C4-2B (cell line): ENCODE data around the gene ANXA4.
"Not testable (repeated sequence)": the region's sequence is repeated elsewhere in the genome, so short reads cannot be mapped to it uniquely, and the experiment has no call there.

Experiments used
- H3K27ac ChIP-seq: fragments of 450-650 bp; 2 replicates; pipeline ENCODE4 v1.5.1; 2017
- ZFX ChIP-seq: fragments of 450-650 bp; IDR thresholded peaks from 2 replicates; pipeline ENCODE4 v1.6.1; 2017
- TF ChIP-seq, protein P1 (sequence below): fragments of 450-650 bp; conservative IDR thresholded peaks from 2 replicates; pipeline ENCODE4 v1.5.1; 2017; ENCODE audit warnings: mild to moderate bottlenecking

Gene ANXA4

DNA sequence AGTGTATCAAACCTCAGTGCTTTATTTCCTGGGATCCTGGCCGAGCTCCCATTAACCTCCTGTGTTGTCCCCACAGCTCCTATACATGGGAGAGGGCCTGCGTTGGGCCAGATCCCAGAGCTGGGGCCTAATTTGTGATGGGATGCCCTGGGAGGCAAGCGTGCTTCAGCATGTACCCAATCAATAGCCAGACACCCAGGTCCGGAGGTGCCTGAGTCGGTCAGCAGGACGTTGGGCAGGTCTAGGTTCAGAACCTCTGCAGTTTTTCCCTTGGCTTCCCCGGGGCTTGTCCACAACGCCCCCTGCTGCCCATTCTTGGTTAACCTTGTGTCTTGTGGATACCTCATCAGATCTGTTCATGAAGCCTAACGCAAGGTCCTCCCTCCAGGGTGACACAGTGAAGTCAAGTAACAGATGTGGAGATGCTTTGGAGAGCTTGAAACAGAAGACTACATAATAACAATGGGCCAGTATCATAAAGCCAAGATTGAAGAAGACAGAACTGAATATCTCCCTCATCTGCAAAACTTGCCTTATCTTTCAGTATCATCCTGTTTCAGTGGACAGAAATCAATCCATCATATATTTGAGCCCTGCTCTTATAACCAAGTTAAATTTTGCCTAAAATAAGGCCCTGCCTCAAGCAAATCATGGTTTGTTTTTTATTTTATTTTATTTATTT lies 27.3 kb upstream of the ANXA4 start:
- TF ChIP-seq, protein P1, sequence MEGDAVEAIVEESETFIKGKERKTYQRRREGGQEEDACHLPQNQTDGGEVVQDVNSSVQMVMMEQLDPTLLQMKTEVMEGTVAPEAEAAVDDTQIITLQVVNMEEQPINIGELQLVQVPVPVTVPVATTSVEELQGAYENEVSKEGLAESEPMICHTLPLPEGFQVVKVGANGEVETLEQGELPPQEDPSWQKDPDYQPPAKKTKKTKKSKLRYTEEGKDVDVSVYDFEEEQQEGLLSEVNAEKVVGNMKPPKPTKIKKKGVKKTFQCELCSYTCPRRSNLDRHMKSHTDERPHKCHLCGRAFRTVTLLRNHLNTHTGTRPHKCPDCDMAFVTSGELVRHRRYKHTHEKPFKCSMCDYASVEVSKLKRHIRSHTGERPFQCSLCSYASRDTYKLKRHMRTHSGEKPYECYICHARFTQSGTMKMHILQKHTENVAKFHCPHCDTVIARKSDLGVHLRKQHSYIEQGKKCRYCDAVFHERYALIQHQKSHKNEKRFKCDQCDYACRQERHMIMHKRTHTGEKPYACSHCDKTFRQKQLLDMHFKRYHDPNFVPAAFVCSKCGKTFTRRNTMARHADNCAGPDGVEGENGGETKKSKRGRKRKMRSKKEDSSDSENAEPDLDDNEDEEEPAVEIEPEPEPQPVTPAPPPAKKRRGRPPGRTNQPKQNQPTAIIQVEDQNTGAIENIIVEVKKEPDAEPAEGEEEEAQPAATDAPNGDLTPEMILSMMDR, result peak; percentile 58
- H3K27ac ChIP-seq, result not testable (repeated sequence)

DNA sequence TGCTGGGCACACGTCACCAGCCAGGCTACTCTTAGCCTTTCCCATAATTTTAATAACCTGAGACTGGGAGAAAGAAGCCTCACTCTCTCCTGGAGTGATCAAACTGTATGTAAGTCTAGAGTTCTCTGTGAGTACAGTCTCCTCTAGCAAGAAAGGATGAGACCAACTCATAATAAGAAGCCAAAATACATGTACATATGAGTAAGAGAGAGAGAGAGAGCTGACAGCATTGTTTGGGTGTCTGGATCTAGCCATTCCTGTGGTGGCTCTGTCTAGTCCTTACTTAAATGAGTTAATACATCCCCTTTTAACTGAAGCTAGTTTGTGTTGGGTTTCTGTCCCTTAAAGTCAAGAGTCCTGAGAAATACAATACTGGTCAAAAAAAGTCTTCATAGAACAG lies 26.0 kb upstream of the ANXA4 start:
- TF ChIP-seq, protein P1, result no peak
- no peak for TF ChIP-seq ZFX
- H3K27ac ChIP-seq, result no peak overlapping the region

DNA sequence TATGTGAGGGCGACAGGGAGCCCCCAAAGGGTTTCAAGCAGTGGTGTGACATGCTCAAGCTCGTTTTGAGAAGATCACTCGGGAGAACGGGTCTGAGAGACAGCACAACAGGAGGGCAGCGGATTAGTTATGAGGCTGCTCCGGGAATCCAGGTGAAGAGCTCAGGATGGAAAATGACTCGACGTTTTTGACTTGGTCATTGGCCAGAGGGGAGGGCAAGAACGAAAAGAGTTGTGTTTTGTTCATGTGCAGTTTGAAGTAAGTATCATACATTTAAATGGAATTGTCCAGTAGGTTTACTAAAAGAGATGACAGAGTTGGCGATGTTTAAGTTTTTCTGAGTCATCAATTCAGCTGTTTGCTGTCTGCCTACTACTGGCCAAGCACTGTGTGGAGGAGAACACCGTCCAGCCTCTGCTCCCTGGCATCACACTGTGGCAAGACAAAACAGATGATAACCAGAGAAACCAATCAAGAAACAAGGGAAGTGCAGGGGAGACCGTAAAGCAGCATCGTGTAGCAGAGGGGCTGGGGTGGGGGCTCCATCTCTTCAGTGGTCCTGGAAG lies 25.3 kb upstream of the ANXA4 start:
- H3K27ac ChIP-seq, result no peak overlapping the region
- TF ChIP-seq, protein P1, result no peak
- TF ChIP-seq ZFX, result no peak

DNA sequence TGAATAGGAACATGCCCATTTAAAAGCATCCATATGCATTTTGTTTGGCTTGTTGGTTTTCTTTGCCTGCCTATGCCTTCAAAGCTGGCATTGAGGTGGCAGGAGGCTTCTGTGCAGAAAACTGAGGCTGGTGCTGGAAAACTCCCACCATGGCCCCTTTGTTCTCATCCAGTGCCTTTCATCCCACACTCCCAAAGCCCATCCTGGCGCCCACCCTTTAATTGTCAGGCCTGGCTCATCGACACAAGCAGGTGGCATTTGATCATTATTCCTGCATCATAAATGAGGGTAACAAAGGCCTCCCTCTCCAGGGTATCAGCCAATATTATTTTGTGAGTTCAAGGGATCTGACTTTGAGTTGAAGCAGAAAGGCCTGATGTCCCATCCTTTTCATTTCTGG lies 24.7 kb upstream of the ANXA4 start:
- TF ChIP-seq ZFX, result no peak
- H3K27ac ChIP-seq, result no peak overlapping the region

DNA sequence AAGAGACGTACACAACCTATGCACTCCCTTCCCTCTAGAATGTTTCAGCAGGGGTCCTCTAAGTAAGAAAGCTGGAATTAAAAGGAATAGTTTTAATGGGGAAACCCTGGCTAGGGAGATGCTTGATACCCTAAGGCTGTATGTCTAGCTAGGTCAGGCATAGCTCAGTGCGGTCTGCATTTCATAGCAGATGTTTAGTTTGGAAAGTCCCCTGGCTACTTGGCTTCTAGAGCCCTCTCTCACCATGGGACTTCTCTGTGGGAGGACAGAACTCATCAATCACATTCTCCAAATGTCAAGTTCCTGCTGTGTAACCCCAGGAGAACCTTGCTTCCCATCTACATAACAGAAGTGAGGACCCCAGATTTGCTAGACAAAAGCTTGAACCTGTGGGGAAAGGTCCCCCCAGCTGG lies 24.1 kb upstream of the ANXA4 start:
- TF ChIP-seq, protein P1, result no peak
- TF ChIP-seq ZFX, result no peak
- no peak overlapping the region for H3K27ac ChIP-seq

DNA sequence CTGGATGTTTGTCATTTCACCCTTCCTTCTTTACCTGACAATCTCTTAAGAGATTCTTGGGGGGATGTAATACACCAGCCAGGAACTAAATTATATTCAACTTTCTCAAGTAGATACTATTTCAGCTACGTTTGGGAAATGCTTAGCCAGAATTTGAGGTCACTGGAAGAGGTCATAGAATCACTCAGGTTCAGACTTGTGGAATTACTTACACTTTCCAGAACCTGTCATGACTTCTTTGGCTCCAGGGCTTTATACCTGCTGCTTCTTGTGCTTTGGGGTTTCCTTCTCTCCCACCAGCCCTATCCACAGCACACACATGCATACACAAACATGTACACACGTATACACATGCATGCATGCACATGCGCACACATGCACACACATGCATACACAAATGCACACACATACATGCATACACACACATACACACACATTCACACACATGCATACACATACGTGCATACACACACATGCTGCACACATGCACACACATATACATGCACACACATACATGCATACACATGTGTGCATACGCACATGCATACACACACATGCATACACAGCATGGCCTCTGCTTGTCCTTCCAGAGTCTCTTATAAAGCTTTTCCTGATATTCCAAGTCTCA lies 23.5 kb upstream of the ANXA4 start:
- TF ChIP-seq ZFX, result no peak
- TF ChIP-seq, protein P1, result no peak
- H3K27ac ChIP-seq, result no peak overlapping the region

DNA sequence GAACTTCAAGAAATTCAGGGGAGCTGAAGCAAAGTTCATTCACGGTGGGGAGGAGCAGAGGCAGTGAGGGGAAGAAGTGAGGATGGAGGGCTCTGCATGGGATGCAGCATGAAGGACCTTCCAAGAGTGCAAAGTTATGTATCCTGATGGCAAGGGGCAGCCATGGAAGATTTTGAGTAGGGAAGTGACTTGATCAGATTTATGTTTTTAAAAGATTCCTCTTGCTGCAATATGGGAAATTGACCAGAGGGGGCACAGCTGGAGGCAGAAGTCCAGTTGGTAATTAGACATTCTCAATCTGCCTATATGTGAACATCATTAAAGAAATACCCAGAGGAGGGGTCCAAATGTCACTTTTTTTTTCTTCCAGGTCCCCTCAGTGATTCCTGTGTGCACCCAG lies 21.5 kb upstream of the ANXA4 start:
- no peak overlapping the region for H3K27ac ChIP-seq
- TF ChIP-seq ZFX, result no peak
- TF ChIP-seq, protein P1, result peak; percentile 35

DNA sequence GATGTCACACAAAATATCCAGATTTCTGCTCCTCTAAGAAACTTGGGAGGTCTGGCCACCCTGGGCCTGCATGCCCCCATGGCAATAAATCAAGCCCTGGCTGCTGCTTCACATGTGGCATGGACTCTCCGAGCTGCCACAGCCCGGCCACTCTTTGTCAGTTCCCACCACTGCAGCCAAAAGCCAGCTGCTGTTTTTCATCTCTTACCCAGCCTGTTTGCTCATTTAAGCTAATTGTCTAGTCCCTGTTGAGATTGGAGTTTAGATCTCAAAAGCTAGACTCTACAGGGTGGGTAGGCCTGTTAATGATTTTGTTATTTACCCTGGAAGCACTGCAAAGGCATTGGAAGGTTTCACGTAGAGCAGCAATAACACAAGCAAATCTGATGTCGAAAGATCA lies 20.9 kb upstream of the ANXA4 start:
- TF ChIP-seq, protein P1, result no peak
- no peak for TF ChIP-seq ZFX
- H3K27ac ChIP-seq, result no peak overlapping the region
